Subcutaneous abdominal adipose tissue (tissue), 5 donors: ENCODE measurements around the gene TMEM151B.
"Not testable (repeated sequence)": the region's sequence is repeated elsewhere in the genome, so short reads cannot be mapped to it uniquely, and the experiment has no call there.

Source experiments
- H3K27ac ChIP-seq: one replicate; pipeline ENCODE4 v1.7.0; 2013; ENCODE audit warnings: low read depth, mild to moderate bottlenecking, inconsistent platforms, low read length, moderate library complexity
- H3K27me3 ChIP-seq, 5 donors: one replicate each; pipeline ENCODE4 v1.7.0; 2013; ENCODE audit warnings: low read length in 5 of 5, inconsistent platforms in 1 of 5; ENCODE audit not compliant: control insufficient read depth in 5 of 5, insufficient read depth in 4 of 5
- H3K36me3 ChIP-seq, 5 donors: one replicate each; pipeline ENCODE4 v1.7.0; 2013; ENCODE audit warnings: low read length in 5 of 5; ENCODE audit not compliant: control insufficient read depth in 5 of 5, insufficient read depth in 5 of 5
- H3K4me1 ChIP-seq, 5 donors: one replicate each; pipeline ENCODE4 v1.7.0; 2013; ENCODE audit warnings: low read length in 5 of 5, mild to moderate bottlenecking in 3 of 5, moderate library complexity in 1 of 5; ENCODE audit not compliant: control insufficient read depth in 5 of 5, insufficient read depth in 5 of 5
- H3K4me3 ChIP-seq, 5 donors: one replicate each; pipeline ENCODE4 v1.7.0; 2013; ENCODE audit warnings: low read length in 5 of 5, low read depth in 1 of 5
- H3K9ac ChIP-seq, 5 donors: one replicate each; pipeline ENCODE4 v1.7.0; 2013; ENCODE audit warnings: low read length in 5 of 5, mild to moderate bottlenecking in 4 of 5, moderate library complexity in 3 of 5
- H3K9me3 ChIP-seq, 5 donors: one replicate each; pipeline ENCODE4 v1.7.0; 2013; ENCODE audit warnings: low read length in 5 of 5; ENCODE audit not compliant: control insufficient read depth in 5 of 5
- donor health status: healthy.
- donor health status: healthy.
- donor health status: healthy.
- donor health status: healthy.
- donor health status: healthy.

The TMEM151B gene

GRCh38 chr6:44225579-44226325, 44.5 kb upstream of the TMEM151B start:
- H3K36me3 ChIP-seq, result peaks cover 0 to 34% (median 26%) of the 10 kb centered on the region in 5 donors
- H3K27ac ChIP-seq, result peak overlapping the region; percentile 99
- peaks cover 29 to 95% (median 92%) of the 10 kb centered on the region in 5 donors for H3K4me1 ChIP-seq
- H3K9me3 ChIP-seq, result no peaks in the 10 kb centered on the region
- peak overlapping the region in 2 of 5 donors; percentile 23 to 62 for H3K4me3 ChIP-seq
- H3K27me3 ChIP-seq, result no peaks in the 10 kb centered on the region
- H3K9ac ChIP-seq, result peak overlapping the region; percentile 44 to 66 (median 57)

- Histone ChIP-seq H3K9me3 (no peaks in the 10 kb centered on the region), H3K36me3 (peaks cover 0 to 42% (median 33%) of the 10 kb centered on the region in 5 donors), H3K9ac (peak overlapping the region; percentile 47 to 66 (median 57)), H3K4me3 (peak overlapping the region in 3 of 5 donors; percentile 14 to 62 (median 23)), H3K27me3 (no peaks in the 10 kb centered on the region), H3K27ac (peak overlapping the region; percentile 99), H3K4me1 (peaks cover 24 to 91% (median 88%) of the 10 kb centered on the region in 5 donors)
Observed at GRCh38 chr6:44226368-44227147, 43.7 kb upstream of the TMEM151B start.

GRCh38 chr6:44227148-44227793, 43.0 kb upstream of the TMEM151B start:
- H3K9ac ChIP-seq, result peak overlapping the region in 3 of 5 donors; percentile 22 to 65 (median 55)

GRCh38 chr6:44228031-44228430, 42.2 kb upstream of the TMEM151B start:
- Histone ChIP-seq H3K4me1 (peaks cover 23 to 92% (median 86%) of the 10 kb centered on the region in 5 donors), H3K36me3 (peaks cover 0 to 57% (median 48%) of the 10 kb centered on the region in 5 donors), H3K9me3 (no peaks in the 10 kb centered on the region), H3K27ac (peak overlapping the region; percentile 99), H3K9ac (peak overlapping the region in 1 of 5 donors; percentile 20), H3K27me3 (no peaks in the 10 kb centered on the region), H3K4me3 (no peak overlapping the region)

More at GRCh38 chr6:44227148-44227793, 43.0 kb upstream of the TMEM151B start:
- Histone ChIP-seq H3K27ac (peak overlapping the region; percentile 99), H3K4me3 (peak overlapping the region in 1 of 5 donors; percentile 31), H3K9me3 (no peaks in the 10 kb centered on the region), H3K27me3 (no peaks in the 10 kb centered on the region), H3K4me1 (peaks cover 21 to 92% (median 86%) of the 10 kb centered on the region in 5 donors), H3K36me3 (peaks cover 0 to 49% (median 40%) of the 10 kb centered on the region in 5 donors)

- H3K4me3 ChIP-seq, result no peak overlapping the region
- peaks cover 23 to 95% (median 89%) of the 10 kb centered on the region in 5 donors for H3K4me1 ChIP-seq
- H3K27me3 ChIP-seq, result no peaks in the 10 kb centered on the region
- peak overlapping the region; percentile 99 for H3K27ac ChIP-seq
- no peaks in the 10 kb centered on the region for H3K9me3 ChIP-seq
- peaks cover 0 to 61% (median 52%) of the 10 kb centered on the region in 5 donors for H3K36me3 ChIP-seq
- peak overlapping the region in 1 of 5 donors; percentile 53 for H3K9ac ChIP-seq
Observed at GRCh38 chr6:44228433-44228832, 41.8 kb upstream of the TMEM151B start.

GRCh38 chr6:44228836-44229235, 41.4 kb upstream of the TMEM151B start:
- Histone ChIP-seq H3K4me1 (peaks cover 26 to 96% (median 90%) of the 10 kb centered on the region in 5 donors), H3K27ac (peak overlapping the region; percentile 99), H3K9ac (peak overlapping the region in 1 of 5 donors; percentile 6), H3K4me3 (peak overlapping the region in 1 of 5 donors; percentile 16), H3K36me3 (peaks cover 0 to 64% (median 52%) of the 10 kb centered on the region in 5 donors), H3K27me3 (no peaks in the 10 kb centered on the region), H3K9me3 (no peaks in the 10 kb centered on the region)

GRCh38 chr6:44229376-44230033, 40.7 kb upstream of the TMEM151B start:
- Histone ChIP-seq H3K4me1 (peaks cover 26 to 96% (median 90%) of the 10 kb centered on the region in 5 donors), H3K27ac (peak overlapping the region; percentile 99), H3K9ac (peak overlapping the region in 1 of 5 donors; percentile 14), H3K27me3 (no peaks in the 10 kb centered on the region), H3K36me3 (peaks cover 0 to 64% (median 52%) of the 10 kb centered on the region in 5 donors), H3K9me3 (no peaks in the 10 kb centered on the region), H3K4me3 (no peak overlapping the region)

- peaks cover 0 to 66% (median 52%) of the 10 kb centered on the region in 5 donors for H3K36me3 ChIP-seq
- peaks cover 24 to 96% (median 90%) of the 10 kb centered on the region in 5 donors for H3K4me1 ChIP-seq
- H3K4me3 ChIP-seq, result no peak overlapping the region
- H3K27ac ChIP-seq, result peak overlapping the region; percentile 99
- H3K27me3 ChIP-seq, result no peaks in the 10 kb centered on the region
- no peaks in the 10 kb centered on the region for H3K9me3 ChIP-seq
- peak overlapping the region in 1 of 5 donors; percentile 14 for H3K9ac ChIP-seq
Observed at GRCh38 chr6:44230034-44230675, 40.1 kb upstream of the TMEM151B start.

GRCh38 chr6:44231426-44231825, 38.8 kb upstream of the TMEM151B start:
- Histone ChIP-seq H3K27ac (peak overlapping the region; percentile 99), H3K36me3 (peaks cover 0 to 70% (median 56%) of the 10 kb centered on the region in 5 donors), H3K4me1 (peaks cover 22 to 96% (median 87%) of the 10 kb centered on the region in 5 donors)
- H3K9me3 ChIP-seq, H3K4me3 ChIP-seq, H3K27me3 ChIP-seq, H3K9ac ChIP-seq: not testable (repeated sequence)
